Measurements from ENCODE around the gene CIPC. TPM values are rescaled to one million over a fixed set of nuclear protein-coding genes. Genes with fewer than 3 reads are reported as not detected.

Gene CIPC
- total RNA-seq, result 31.2 TPM

DNA sequence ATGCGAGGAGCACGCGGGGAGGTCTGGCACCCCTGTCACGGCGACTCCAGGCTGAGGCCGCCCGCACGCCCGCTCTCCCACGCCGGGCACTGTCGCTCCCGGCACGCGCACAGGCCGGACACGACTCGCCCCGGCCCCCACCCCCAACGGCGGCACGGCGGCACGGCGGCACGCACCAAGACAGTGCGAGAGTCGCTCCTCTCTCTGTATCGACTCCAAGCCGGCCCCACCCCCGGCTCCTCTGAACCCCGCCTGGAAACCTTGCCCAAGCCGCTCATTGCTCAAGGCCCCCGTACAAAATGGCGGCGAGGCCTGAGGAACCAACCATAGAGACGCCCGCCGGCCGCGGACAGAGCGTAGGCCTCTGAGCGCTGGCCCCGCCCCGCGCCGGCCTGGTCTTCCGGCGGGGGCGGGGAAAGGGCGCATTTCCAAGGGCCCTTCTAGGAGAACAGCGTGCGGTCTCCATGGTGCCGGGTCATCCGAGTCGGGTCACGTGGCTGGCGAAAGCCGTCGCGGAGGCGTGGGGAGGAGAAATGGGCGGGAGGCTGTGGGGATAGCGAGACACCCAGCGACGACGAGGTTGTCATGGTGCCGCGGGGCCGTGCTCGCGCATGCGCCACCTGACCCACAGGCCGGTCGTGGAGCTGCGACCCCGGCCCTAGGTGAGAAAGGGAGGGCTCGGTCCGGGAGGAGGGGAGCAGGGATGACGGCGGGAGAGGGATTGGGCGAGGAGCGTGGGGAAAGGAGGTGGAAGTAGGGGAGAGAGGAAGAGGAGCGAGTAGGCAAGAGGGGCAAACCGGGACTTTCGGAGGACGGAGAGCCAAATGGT is at the start of gene CIPC:
Gene CIPC, plus strand, starts transcription at position 559 of the 829 bp plus-strand sequence. CDS start 7,451 bp downstream, outside the sequence.
- DNase-seq (ENCODE audit: low spot score), result peak; percentile 99

- no peak for DNase-seq (ENCODE audit: low spot score)
Measured at GRCh38 chr14:77051116-77051515, 46.9 kb upstream of the CIPC start.

- DNase-seq (ENCODE audit: low spot score), result no peak
Measured at GRCh38 chr14:77052281-77053044, 45.6 kb upstream of the CIPC start.

- peak; percentile 63 for DNase-seq (ENCODE audit: low spot score)
Measured at GRCh38 chr14:77053046-77053841, 44.8 kb upstream of the CIPC start.

DNA sequence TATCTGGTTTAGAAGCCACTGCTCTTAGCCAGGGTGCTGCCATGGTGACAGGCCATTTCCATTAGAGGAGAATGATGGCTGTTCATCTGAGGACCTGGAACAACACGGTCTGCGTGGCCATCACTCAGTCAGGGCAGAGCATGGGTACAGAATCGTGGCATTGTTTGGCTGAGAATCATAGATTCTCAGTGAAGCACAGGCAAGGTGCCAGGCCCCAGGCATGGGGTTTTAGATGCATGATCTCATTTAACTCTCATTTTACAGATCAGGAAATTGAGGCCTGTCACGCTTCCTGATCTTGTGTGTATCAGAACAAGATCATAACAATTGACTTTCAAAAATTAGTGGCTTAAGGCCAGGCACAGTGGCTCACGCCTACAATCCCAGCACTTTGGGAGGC is 42.8 kb upstream of the CIPC start:
- DNase-seq (ENCODE audit: low spot score), result no peak

DNA sequence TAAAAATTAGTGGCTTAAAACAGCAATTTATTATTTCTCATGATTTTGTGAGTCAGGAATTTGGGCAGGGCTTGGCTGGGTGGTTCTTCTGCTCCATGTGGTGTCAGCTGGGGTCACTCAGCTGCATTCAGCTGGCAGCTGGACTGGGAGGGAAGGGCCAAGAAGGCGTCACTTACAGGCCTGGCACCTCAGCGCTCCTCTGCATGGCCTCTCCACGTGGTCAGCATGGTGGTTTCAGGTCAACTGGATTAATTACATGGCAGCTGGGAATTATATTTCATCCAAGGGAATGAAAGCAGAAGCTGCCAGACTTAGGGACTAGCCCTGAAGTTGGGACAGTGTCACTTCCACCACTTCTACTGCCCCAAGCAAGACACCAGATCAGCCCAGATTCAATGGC is 42.1 kb upstream of the CIPC start:
- no peak for DNase-seq (ENCODE audit: low spot score)

- no peak for DNase-seq (ENCODE audit: low spot score)
Measured at GRCh38 chr14:77058117-77058516, 39.9 kb upstream of the CIPC start.

GRCh38 chr14:77058785-77059184 is 39.3 kb upstream of the CIPC start:
- no peak for DNase-seq (ENCODE audit: low spot score)

DNA sequence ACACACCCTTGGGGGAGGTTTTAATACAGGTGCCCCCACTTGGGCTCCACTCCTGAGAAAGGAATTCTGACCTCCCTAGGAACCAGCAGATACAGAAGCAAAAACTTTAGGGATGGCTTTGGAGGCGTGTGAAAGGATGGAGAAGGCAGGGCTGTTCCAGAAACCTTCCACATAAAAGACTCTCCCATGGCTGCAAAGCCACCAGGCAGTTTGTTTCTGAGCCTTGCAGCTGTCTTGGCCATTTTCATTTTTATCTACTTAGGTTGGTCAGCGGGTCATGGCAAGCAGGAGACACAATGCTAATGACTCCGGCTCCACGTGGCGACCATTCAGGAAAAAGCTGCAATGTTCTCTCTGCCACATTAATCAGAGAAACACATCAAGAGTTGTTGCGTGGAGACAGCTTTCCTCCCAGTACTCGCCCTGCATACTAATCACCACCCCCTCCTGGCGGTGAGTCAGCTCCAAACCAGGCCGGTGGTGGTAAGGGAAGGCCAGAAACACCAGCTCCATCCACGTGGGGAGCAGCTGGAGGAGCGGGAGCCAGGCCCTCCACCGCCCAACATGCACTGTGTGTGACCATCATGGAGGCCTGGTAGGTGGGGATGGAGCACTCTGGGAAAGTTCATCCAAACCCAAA is 38.7 kb upstream of the CIPC start:
- no peak for DNase-seq (ENCODE audit: low spot score)

DNA sequence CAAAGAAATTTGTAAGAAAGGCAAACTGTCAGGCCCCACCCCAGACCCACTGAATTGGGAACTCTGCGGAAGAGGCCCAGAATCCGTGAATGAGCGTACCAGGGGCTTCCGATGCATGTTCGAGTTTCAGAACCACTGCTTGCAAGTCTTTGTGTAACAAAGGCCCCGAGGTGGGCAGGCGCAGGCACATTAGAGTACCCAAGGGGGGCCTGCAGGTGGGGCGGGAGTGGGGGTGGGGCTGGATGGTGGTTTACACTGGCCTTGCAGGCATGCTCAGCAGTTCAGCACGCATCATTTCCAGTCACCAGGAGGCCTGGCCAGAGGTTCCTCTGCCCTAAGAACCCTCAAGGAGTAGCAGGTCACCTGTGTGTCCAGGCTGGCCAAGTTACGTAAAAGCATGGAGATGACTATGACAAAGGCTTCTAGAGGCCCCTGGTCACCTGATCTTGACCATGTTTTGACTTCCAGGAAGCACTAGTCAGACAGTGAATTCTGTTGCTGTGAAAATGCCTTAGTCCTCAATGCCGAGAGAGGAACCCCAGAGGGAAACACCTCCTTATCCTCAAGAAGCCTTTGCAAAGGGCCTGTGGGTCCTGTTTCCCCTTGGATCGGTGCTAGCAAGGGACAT is 36.3 kb upstream of the CIPC start:
- no peak for DNase-seq (ENCODE audit: low spot score)

DNA sequence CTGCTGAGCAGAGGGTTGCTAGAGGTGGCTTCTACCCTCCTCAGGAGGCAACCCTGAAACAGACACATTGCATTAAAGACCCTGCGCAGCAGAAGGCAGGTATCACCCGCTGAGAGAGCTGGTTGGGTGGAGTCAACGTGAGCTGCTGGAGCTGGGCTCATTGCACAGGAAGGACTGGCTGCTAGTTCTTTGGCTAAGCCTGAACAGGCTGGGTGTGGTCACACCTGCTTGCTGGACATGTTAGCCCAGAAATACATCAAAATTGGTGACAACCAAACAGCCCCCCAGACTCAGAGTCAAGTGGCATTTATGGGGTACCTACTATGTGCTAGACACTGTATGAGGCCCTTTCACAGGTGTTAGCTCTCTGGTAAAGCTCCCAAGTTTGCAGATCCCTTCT is 35.8 kb upstream of the CIPC start:
- no peak for DNase-seq (ENCODE audit: low spot score)

- no peak for DNase-seq (ENCODE audit: low spot score)
Measured at GRCh38 chr14:77063571-77064171, 34.4 kb upstream of the CIPC start.

- DNase-seq (ENCODE audit: low spot score), result no peak
Measured at GRCh38 chr14:77064521-77065178, 33.4 kb upstream of the CIPC start.

- no peak for DNase-seq (ENCODE audit: low spot score)
Measured at GRCh38 chr14:77065851-77066577, 32.0 kb upstream of the CIPC start.

GRCh38 chr14:77066578-77067172 is 31.4 kb upstream of the CIPC start:
- no peak for DNase-seq (ENCODE audit: low spot score)

GRCh38 chr14:77067632-77068516 is 30.2 kb upstream of the CIPC start:
- peak; percentile 63 for DNase-seq (ENCODE audit: low spot score)

DNA sequence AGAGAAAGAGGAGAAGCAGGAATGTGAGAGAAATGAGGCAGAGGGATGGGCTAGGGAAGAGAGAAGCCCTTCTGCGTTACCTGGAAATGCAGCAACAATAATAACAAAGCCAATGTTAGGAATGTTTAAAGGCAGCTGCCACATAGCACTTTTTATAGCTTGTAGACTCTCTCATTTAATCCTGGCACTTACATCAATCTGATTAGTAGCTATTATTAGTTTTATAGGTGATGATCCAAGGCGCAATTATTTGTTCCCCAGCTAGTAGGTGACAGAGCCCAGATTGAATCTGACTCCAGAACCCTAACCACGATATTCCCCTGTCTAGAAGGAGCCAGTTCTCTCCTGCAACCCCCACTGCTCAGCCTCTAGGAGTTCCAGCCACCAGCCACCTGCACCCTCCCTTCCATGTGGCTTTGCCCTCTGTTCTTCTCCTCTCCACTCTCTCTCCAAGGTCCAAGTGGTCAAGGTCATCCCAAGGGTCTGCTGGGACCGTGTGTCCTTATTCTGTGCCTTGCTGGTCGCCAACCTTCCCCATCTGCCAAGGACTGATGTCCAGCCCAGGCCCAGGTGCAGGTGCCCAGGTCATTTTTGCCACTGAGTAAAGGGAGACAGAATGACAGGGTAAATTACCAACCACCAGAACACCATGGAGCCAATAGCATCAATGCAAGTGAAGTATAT is 29.4 kb upstream of the CIPC start:
- no peak for DNase-seq (ENCODE audit: low spot score)

DNA sequence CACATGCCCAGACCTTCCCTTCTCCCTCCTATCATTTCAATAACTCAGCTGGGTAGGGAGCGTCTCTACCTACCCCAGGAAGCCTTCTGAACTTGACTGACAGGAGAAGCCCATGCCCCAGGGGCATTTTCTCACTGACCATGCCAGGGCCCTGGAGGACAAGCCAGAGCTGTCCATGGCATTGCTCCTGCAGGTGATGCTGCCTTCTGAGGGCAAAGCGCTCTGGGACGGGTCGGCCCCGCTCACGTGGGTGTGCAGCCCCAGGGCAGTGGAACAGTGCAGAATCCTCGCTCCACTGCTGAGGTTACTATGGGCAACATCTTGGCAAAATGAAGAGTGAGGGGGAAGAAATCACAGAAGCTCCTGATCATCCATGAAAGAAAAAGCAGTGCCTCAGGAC is 28.5 kb upstream of the CIPC start:
- DNase-seq (ENCODE audit: low spot score), result no peak

All from mucosa of gallbladder (tissue), 1 donor.